GM21381 (cell line): Measurements from ENCODE around the gene DPP6.

Experiments
- ATAC-seq: cut with Tn5 transposase; IDR thresholded peaks from one replicate; pipeline ENCODE4 v1.9.1; 2021; ENCODE audit warnings: mild to moderate bottlenecking, moderate library complexity; ENCODE audit not compliant: unreplicated experiment

Gene DPP6

DNA sequence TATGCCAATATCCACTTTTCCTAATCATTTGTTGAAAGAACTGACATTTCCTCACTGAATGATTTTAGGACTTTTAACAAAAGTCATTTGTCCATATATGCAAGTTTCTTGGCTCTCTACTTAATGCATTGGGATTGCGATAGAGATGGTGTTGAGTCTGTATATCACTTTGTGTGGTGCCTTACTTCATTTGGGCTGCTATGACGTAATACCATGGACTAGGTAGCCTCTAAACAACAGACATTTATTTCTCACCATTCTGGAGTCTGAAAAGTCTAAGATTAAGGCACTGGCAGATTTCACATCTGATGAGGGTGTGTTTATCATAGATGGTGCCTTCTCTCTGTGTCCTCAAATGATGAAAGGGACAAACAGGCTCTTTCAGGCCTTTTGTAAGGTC, 342.6 kb downstream of the DPP6 start:
- no peak for ATAC-seq

DNA sequence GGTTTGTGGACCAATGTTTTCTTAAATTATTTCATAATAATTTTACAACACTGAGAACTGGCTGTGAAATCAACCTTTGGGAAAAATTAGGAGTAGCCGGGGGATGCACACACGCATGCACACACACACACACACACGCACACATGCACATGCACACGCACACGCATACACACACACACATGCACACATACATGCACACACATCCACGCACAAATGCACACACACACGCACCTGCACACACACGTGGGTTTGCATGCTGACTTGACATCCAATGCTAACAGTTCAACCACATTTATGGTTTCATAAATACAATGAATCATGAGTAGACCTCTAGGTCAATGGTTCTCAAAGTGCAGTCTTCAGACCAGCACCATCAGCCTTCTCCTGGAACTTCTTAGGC, 354.1 kb downstream of the DPP6 start:
- no peak for ATAC-seq

DNA sequence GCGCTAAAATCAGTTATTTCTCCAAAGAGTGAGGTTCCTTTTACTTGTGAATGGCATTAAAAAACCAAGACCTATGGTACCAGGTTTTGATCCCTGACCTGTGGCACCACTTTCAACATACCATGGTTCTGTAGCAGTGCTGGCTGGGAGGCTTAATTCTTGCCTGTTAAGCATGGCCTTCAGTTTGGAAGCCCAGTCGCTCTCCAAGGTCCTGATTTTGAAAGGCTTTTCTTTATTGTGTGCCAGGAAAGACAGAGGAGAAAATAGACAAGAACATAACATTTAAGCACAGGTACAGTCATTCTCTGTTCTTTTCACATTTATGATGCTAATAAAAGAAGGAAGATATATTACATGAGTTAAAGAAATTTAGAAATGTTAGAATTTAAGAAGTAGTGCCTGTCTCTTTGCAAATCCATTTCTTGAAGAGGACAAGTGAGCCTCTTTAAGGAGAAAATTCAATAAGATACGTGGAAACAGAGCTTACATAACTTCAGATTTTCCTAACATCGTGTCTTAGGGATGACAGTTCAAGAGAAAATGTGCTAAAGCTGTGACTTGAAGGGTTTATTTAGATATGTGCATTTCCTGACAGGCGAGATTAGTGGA, 357.6 kb downstream of the DPP6 start:
- ATAC-seq = no peak

DNA sequence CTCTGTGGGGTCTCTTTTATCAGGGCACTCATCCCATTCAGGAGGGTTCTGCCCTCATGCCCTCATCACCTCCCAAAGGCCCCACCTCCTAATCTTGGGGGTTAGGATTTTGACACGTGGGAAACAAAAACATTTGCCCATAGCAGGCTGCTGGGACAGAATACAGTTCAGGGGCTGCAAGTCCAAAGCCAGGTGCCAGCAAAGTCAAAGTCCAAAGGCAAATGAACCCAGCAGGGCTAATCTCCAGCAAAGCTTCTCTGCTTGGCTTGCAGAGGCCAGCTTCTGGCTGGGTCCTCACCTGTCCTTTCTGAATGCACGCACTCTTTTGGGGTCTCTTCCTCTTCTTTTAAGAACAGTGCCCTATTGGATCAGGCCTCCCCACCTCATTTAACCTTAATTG, 359.9 kb downstream of the DPP6 start:
- no peak for ATAC-seq

DNA sequence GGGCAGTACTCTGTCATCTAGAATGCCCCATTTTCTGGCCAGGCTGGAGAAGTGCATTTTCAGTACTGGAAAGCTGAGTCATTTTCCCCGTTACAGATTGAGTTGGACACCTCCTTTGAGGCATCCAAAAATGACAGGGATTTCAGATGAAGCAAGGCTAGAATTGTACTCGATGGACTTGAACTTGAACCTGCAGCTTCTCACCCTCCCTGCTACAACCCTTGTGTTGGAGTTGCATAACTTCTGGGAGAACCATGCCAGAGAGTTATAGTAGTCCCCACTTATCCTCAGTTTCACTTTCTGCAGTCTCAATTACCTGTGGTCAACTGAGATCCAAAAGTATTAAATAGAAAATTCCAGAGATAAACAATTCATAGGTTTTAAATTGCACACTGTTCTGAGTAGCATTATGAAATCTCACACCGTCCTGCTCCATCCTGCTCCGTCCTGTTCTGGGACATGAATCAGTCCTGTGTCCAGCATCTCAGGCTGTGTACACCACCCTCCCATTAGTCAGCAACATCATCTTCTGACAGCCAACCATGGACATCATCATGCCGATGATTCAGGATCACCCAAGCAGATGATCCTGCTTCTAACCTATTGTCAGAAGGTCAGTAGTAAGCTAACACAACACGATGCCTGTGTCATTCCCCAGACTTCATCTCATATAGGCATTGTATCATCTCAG, 363.7 kb downstream of the DPP6 start:
- no peak for ATAC-seq

DNA sequence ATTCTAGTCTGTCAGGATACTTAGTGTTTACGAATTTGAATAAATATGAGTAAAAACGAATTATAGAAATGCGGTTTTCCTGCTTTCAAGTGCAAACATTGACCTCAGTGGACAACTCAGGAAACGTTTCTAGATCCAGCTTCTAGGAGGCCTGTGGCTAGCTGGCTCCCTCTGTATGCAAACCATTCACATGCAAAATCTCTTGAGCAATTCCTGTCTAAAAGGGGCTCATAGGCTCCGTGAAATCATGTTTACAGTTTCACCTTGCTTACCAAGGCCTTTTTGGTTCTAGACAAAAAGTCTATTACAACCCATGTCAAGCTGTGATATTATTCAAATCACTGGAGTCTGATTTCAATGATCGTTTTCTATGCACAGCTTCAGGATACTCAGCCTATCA, 364.5 kb downstream of the DPP6 start:
- no peak for ATAC-seq

DNA sequence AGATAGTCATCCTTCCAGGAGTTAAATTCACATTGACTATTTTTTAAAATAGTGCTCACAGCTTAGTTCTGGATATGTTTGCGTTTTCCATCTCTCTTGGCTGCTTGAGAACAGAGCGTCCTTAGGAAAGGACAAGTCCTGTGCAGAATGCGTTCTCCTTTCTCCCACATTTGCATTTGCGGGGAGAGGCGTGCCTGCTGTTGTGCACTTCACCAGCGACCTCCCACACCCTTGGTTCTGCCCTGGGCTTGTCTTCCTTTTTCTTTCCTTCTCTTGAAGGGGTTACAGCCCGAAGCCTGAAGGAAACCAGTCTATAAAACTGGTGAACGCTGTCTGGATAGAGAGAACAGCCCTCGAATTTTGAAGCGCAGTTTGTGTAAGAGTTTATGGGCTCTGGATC, 367.1 kb downstream of the DPP6 start:
- no peak for ATAC-seq

DNA sequence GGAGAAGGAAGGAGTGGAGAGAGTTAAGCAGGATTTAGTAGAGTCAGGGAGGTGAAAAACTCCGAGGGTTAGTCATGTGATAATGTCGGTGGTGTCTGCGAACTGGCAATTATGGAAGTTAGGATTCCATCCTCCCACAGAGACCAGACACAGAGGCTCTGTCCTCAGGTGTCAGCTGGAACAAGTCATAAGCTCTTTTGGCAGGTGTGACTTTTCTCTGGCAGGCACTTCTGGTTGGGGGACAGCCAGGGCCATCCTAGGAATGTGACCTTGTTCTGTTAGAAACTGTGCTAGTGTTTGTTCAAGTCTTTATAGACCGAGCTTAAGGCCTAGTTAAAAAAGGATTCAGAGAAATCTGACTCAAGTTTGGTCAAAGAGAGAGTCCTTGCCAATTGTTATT, 371.0 kb downstream of the DPP6 start:
- no peak for ATAC-seq

DNA sequence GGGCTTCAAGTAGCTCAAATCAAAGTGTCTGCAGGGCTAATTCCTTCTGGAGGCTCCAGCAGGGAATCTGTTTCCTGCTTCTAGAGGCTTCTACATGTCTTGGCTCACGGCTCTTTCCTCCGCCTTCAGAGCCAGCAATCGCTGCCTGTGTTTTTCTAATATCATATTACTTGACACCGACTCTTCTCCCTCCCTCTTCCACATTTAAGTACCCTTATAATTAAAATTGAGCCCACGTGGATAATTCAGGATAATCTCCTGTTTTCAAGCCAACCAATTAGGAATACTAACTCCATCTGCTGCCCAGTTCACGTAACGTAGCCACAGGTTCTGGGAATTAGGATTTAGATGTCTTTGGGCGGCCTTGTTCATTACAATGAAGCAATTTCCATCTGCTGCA, 372.2 kb downstream of the DPP6 start:
- ATAC-seq = no peak

DNA sequence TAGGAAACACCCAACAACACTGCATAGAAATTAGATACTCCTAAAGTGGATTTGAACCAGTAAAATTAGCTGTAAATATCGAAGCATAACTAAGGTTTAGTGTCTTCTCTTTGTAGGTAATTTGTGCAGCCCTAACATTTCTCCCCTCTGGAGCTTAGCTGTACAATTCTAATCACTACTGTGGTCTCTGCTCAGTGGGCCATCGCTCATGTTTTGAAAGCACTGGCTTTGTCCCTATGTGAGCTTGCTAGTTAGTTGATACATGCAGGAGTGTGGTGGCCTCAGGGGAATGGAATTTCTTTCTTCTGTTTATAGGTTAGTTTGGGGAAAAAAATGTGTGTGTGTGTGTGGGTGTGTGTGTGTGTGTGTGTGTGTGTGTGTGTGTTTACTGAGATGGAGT, 373.1 kb downstream of the DPP6 start:
- no peak for ATAC-seq

DNA sequence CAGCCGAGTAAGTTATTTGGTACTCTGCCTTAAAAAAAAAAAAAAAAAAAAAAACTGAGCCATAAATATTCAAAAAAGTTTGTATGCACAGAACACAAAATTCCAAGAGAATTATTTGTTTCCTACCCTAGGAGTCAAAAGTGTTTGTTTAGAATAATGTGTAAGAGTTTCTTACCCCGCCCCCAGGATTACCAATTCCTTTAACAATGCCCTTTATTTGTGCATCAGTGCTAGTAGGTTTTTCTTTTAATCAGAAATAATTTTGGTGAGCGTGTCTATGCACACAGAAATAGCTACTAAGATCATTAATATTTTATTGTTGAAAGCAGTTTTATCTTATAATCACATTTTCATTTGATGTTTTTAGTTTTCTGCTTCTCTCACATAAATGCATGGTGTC, 374.6 kb downstream of the DPP6 start:
- no peak for ATAC-seq

DNA sequence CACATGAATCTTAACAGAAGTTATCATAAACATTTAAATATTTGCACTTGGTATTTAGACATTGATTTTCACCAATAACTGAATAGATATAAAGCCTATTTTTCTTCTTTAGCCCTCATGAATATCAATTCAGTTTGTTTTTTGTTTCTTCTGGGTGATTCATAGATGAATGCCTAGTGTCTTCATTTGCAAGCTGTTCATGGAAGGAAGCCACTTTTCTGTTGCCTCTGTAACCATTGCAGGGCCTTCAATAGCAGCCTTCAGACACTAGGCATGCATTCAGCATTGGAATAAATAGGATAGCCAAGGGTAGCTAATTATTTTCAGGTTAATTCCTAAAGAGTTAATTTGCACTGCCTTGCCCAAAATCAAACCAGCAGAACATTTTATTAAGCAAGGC, 375.3 kb downstream of the DPP6 start:
- no peak for ATAC-seq

DNA sequence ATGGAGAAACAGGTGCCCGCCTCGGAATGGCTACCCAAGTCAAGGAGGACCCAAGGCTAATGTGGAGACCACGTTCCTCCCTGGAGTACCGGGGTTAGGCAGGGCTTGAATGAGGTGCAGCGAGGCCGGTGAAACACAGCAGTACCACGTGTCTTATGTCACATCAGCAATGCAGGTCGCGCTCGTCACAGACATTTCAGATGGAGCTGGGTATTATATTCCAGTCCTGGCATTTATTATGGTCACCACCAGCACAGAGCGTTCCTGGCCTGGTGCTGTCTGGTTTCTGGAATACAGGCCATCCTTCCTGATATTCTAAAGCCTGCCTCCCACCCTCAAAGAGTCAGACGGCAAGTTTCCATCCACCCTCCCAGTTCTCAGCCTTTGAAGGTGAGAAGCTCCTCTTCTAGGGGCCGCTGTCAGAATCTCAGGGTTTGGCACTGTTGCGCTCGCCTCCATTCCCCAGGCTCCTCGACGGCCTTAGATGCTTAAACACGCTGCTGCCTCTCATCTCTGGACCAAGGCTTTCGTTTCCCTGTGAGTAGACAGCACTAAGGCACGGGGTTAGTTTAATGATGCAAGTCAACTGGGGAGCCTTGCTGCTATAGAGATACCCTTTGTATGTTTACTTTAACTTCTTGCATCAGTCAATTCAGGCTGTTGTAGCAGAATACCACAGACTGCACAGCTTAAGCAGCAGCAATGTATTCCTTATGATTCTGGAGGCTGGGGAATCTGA, 377.6 kb downstream of the DPP6 start:
- ATAC-seq = no peak

DNA sequence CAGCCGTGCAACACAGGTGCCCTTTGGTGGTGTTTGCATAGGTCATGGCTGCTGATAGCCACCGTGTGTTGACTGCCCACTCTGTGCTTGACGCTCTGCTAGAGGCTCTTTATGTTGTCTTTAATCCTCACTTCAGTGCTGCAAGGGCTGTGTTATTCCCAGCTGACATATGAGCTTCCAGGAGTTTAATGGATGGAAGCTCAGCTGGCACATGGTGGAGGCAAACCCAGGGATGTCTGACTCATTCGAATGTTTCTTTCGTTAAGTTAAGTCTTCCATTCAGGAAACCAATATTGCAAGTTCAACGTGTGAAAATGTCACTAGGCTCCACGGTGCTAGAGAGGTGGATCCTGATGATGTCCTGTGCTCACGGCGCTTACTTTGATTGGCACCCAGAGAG, 378.4 kb downstream of the DPP6 start:
- no peak for ATAC-seq

DNA sequence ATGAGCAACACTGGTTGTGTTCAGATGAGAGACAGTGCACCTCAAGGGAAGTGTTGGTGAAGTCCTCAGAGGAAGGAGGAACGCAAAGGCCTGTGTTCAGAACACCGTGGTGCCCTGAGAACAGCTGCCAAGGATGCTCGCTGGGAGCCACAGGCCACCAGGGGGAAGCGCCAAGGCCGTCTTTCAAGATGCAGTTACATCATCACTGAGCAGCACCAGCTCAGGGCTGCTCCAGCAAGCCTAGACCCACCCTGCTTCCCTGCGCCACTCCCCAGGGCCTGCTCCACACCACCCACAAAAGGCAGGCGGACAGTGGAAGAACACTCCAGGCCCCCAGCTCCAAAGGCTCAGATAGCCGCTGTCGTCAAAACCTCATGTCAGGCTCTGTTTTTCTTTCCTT, 378.8 kb downstream of the DPP6 start:
- ATAC-seq = no peak

DNA sequence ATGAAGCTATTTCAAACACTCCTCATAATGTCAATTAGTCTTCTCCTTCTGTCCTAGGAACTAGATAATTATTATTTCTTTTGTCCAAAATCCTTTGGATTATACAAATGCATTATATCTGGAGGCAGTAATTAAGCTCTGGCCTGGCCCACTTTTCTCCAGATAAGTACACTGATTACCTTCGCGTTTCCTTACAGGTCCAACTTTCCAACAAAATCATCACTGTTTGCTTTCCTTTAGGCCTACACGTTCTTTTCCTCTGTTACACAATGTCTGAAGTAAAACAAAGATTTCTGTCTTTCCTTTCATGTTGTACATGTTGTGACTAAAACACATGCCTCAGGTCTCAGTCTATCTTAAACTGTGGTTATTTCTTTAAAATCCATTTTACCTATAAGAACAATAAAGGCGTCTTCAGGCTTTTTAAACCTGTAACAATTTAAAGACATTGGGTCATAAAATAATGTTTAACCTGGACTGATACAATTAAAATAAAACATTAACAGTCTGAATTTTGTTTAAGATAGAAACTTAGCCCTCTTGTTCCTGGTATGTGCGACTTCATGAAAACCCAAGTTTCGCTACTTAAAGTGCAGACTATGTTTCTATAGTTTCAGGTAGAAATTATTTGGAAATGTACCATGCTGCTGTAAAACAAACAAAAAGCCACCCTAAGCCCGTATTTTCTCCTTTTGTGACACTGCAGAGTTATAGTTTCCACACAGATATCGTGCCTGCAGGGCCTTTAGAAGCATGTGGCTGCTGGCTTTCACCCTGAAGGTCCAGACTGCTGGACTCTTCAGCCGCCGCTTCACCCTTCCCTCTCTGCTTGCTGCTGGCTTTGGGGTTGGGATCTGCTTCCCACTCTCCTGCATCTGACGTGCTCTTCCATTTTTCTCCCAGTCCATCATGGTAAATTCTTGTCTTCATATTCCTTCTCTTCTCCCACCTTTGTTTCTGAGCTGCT, 381.7 kb downstream of the DPP6 start:
- ATAC-seq = no peak

DNA sequence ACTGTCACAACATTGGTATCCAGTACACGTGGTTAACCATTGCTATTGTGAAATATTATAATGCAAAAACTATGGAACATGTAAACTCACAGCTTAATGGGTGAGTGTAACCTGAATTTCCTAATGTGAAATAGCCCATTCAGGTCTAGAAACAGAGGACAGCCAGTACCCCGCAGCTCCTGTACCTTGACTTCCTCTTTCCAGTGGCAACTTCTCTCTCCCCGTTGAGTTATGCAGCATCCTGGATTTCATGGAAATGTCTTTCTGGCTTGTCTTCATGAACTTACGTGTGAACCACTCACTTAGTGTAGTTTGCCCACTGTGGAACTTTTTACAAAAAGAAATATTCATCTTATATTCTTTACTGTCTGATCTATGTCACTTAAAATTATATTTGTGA, 384.4 kb downstream of the DPP6 start:
- no peak for ATAC-seq

DNA sequence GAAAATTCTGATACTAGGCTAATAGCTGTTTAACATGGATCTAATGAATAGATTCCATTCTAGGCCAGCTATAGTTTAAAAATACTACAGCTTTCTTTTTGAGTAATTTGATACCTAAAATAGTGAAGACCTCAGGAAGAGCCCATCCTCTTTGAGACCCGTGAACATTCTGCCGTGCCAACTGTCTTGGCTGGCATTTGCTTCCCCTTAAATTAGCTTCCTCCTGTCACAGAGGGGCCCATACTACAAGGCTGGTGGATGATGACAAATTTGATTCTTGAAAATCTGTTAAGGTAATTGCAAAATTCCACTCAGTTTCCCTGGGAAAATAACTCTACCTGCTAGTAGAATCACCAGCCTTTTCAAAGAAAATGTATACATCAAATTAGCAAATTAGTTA, 385.0 kb downstream of the DPP6 start:
- ATAC-seq = no peak

DNA sequence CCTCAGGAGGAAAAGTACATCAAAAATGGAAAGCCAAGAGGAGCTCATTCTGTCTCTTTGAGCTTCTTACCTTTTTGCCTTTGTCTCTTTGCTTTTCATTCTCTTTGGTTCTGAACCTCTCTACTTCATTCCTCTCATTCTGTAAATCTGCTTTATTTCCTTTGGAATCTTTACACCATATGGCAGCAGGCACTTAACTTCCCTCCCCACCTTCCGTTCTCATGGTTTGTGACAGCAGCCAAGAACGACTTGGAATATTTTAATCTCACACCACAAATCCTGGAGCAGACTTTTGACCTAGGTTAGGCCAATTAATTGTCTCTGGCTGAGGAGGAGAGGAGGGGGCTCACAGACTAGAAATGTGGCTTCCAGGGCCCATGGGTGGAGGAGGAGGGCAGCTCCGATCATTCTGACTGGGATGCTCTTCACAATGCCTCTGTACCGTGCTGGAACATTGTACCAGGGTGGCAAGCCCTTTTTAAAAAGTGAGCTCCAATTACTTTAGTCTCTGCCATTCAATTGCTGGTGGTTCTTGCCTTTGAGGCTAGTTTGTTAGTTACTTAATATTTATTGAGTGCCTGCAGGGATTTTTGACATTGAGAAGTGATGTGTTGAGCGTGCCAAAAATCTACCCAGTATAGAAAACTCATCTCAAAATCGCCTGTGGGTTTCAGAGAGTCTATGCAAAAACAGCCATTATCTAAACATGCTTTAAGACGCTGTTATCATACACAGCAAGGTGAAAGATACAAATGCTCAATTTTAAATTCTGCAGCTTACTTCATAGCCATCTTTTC, 386.6 kb downstream of the DPP6 start:
- ATAC-seq = no peak

DNA sequence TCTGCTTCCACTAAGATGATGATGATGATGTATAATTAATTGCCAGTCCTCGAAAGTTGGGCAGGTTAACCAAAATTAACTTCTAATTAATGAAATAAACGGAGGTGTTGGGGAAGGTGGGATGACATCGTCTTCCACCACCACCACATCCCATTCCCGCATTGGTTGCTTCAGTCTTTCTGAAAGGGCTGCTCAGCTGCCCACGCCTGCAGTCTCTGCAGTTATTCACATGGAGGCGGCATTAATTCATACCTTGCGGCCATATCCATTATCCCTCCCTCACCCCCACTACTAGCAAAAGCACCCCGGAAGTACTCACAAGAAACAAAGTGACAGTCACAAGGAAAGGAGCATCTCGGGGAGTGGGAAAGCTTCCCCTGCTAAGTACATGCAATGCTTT, 387.9 kb downstream of the DPP6 start:
- no peak for ATAC-seq
